Measurements from ENCODE around the gene PPP1R1B. TPM values are rescaled to one million over a fixed set of nuclear protein-coding genes. Genes with fewer than 3 reads are reported as not detected.

Gene PPP1R1B
- total RNA-seq, 1 experiment from 2014 or later: 8.2 TPM

DNA sequence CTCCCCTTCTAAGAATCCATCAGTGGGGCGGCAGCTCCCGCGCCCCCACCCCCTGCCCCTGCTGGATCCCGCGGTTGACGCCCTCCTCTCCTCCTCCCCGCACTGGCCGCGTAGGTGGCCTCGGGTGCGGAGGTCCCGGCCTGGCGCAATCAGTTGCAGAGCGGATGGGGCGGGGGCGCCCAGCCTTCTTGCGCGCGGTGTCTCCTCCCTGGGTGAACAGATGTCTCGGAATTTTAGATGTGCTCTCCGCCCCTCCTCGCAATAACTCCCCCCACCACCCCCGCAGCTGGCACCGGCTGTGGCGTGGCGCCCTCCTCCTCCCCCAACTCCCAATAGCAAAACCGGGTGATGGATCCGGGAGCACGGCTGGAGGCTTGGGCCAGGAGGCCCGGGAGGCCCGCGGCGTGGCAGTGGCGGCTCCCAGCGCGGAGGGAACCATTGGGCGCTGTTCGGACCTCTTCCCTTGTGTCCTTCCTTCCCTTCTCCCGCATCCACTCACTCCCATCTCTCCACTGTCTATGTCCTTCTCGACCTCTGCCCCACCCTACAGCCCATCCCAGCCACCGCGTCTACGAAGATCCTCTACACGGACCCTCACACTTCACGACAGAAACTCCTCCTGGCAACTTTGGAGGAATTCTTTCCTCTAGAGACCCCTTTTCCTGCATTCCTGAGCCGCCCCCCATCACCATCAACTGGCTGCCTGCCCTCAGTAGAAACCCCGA, 30.0 kb upstream of the PPP1R1B start:
- H3K4me3 ChIP-seq (ENCODE audit: low read depth, low read length, poor library complexity, severe bottlenecking): no peak overlapping the region
- TF ChIP-seq EZH2 (IDR thresholded peaks at IDR 0.05; ENCODE audit: borderline replicate concordance, low read depth, low read length, poor library complexity, severe bottlenecking): peak; percentile 55
- TF ChIP-seq, protein P1, sequence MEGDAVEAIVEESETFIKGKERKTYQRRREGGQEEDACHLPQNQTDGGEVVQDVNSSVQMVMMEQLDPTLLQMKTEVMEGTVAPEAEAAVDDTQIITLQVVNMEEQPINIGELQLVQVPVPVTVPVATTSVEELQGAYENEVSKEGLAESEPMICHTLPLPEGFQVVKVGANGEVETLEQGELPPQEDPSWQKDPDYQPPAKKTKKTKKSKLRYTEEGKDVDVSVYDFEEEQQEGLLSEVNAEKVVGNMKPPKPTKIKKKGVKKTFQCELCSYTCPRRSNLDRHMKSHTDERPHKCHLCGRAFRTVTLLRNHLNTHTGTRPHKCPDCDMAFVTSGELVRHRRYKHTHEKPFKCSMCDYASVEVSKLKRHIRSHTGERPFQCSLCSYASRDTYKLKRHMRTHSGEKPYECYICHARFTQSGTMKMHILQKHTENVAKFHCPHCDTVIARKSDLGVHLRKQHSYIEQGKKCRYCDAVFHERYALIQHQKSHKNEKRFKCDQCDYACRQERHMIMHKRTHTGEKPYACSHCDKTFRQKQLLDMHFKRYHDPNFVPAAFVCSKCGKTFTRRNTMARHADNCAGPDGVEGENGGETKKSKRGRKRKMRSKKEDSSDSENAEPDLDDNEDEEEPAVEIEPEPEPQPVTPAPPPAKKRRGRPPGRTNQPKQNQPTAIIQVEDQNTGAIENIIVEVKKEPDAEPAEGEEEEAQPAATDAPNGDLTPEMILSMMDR (conservative IDR thresholded peaks at IDR 0.05; ENCODE audit: low read depth, low read length): no peak
- DNase-seq (ENCODE audit: low spot score): no peak
- no peaks in the 10 kb centered on the region for H3K9me3 ChIP-seq (ENCODE audit: low read depth, low read length, poor library complexity, severe bottlenecking)
- no peaks in the 10 kb centered on the region for H3K36me3 ChIP-seq (ENCODE audit: insufficient read depth, low read length, poor library complexity, severe bottlenecking)
- intact Hi-C loops (cut with micrococcal nuclease; ENCODE audit: unreplicated experiment): no loop called here
- ChIA-PET POLR2A (ENCODE audit: low non-redundant PET) (no interaction called here), CTCF (no interaction called here)
- H3K27ac ChIP-seq (ENCODE audit: low read depth, low read length, poor library complexity, severe bottlenecking): no peak overlapping the region
- H3K4me1 ChIP-seq (ENCODE audit: insufficient read depth, low read length, poor library complexity, severe bottlenecking): no peaks in the 10 kb centered on the region
- H3K27me3 ChIP-seq (replicated peaks; ENCODE audit: insufficient read depth, low read depth, low read length, poor library complexity): peaks cover 70% of the 10 kb centered on the region
- BruUV-seq (replicated peaks): no TSS peak

DNA sequence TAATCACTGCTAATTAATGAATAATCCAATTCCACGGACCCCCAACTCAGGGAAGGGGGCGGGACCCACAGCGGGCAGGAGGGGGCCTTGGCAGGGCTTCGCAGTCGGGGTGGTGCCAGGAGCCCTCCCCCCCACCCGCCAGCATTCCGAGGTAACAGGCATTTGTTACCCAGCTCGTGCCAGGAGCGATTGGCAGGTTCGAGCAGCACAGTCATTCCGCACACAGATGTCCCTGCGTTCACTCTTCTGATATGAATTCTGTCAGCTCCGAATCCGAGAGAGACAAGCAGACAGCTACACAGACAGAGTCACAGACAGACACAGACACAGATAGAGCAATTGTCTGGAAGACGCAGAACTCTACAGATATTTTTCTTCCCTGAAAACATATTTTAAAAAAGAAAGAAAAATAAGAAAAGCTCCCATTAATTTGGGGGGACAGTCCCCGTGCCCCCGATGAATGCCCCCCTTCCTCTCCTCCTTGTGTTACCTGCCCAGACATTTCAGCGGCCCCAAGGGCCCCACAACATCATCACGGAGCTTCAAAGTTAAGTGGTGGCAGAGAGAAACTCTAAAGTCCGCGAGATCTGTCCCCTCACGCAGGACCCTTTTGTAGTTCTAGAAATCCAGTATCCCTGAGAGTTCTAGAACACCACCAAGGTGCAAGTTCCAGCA, 29.2 kb upstream of the PPP1R1B start:
- peaks cover 79% of the 10 kb centered on the region for H3K27me3 ChIP-seq (replicated peaks; ENCODE audit: insufficient read depth, low read depth, low read length, poor library complexity)
- CTCF ChIA-PET: no interaction called here

DNA sequence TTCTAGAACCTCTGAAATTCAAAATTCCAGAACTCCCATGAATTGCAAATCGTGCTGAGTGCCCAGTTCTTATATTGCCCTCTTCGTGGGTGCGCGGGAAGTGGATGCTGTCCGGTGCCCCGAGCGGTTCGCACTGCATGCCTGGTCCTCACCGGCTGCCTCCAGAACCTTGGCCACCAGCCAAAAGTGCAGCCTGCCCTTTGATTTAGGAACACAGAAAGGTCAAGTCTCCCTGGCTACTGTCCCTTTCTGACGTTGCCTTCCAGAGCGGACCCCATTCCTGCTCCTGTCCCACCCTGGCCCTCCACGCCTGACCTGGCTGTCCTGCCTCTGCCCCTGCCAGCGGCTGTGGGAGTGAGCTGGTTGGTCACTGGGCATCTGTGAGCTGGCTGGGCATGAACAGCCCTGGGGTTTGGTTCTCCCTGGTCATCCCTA, 28.7 kb upstream of the PPP1R1B start:
- ChIA-PET POLR2A (ENCODE audit: low non-redundant PET) (no interaction called here), CTCF (no interaction called here)
- H3K27ac ChIP-seq (ENCODE audit: low read depth, low read length, poor library complexity, severe bottlenecking): no peak overlapping the region
- H3K9me3 ChIP-seq (ENCODE audit: low read depth, low read length, poor library complexity, severe bottlenecking): no peaks in the 10 kb centered on the region
- no peaks in the 10 kb centered on the region for H3K36me3 ChIP-seq (ENCODE audit: insufficient read depth, low read length, poor library complexity, severe bottlenecking)
- DNase-seq (ENCODE audit: low spot score): no peak
- H3K4me1 ChIP-seq (ENCODE audit: insufficient read depth, low read length, poor library complexity, severe bottlenecking): no peaks in the 10 kb centered on the region
- peaks cover 84% of the 10 kb centered on the region for H3K27me3 ChIP-seq (replicated peaks; ENCODE audit: insufficient read depth, low read depth, low read length, poor library complexity)
- no peak overlapping the region for H3K4me3 ChIP-seq (ENCODE audit: low read depth, low read length, poor library complexity, severe bottlenecking)
- intact Hi-C loops (cut with micrococcal nuclease; ENCODE audit: unreplicated experiment): no loop called here
- no TSS peak for BruUV-seq (replicated peaks)
- no peak for TF ChIP-seq EZH2 (IDR thresholded peaks at IDR 0.05; ENCODE audit: borderline replicate concordance, low read depth, low read length, poor library complexity, severe bottlenecking)
- TF ChIP-seq, protein P1 (conservative IDR thresholded peaks at IDR 0.05; ENCODE audit: low read depth, low read length): no peak

More for the DNA sequence above, 29.2 kb upstream of the PPP1R1B start:
- no peak overlapping the region for H3K27ac ChIP-seq (ENCODE audit: low read depth, low read length, poor library complexity, severe bottlenecking)
- POLR2A ChIA-PET (ENCODE audit: low non-redundant PET): no interaction called here
- no peaks in the 10 kb centered on the region for H3K9me3 ChIP-seq (ENCODE audit: low read depth, low read length, poor library complexity, severe bottlenecking)
- DNase-seq (ENCODE audit: low spot score): no peak
- H3K36me3 ChIP-seq (ENCODE audit: insufficient read depth, low read length, poor library complexity, severe bottlenecking): no peaks in the 10 kb centered on the region
- H3K4me1 ChIP-seq (ENCODE audit: insufficient read depth, low read length, poor library complexity, severe bottlenecking): no peaks in the 10 kb centered on the region
- TF ChIP-seq, protein P1 (conservative IDR thresholded peaks at IDR 0.05; ENCODE audit: low read depth, low read length): no peak
- TF ChIP-seq EZH2 (IDR thresholded peaks at IDR 0.05; ENCODE audit: borderline replicate concordance, low read depth, low read length, poor library complexity, severe bottlenecking): no peak
- BruUV-seq (replicated peaks): no TSS peak
- H3K4me3 ChIP-seq (ENCODE audit: low read depth, low read length, poor library complexity, severe bottlenecking): no peak overlapping the region
- intact Hi-C loops (cut with micrococcal nuclease; ENCODE audit: unreplicated experiment): no loop called here
